H1 (cell line): Measurements from ENCODE around the gene MYL11. TPM values are rescaled to one million over a fixed set of nuclear protein-coding genes. Genes with fewer than 3 reads are reported as not detected.

Source experiments
- ASH2L ChIP-seq: fragments of 200-600, 300-600 bp; sonication (generic); IDR thresholded peaks from one replicate; pipeline ENCODE4 v1.7.1; 2017; ENCODE audit warnings: low read length
- CHD1 ChIP-seq: IDR thresholded peaks from 2 replicates; pipeline ENCODE4 v1.6.1; 2012; ENCODE audit warnings: low read depth, low read length, improper control_type of control experiment
- KDM4A ChIP-seq: IDR thresholded peaks from one replicate; pipeline ENCODE4 v1.7.1; 2012; ENCODE audit warnings: low read depth, mild to moderate bottlenecking, moderate library complexity, low read length, inconsistent platforms; ENCODE audit not compliant: severe bottlenecking
- MAFK ChIP-seq: IDR thresholded peaks from 2 replicates; pipeline ENCODE4 v1.6.1; 2012; ENCODE audit warnings: low read depth, mild to moderate bottlenecking, improper control_type of control experiment, low read length
- SP1 ChIP-seq: IDR thresholded peaks from 2 replicates; pipeline ENCODE4 v1.6.1; 2011; ENCODE audit warnings: low read depth, low read length
- TAF1 ChIP-seq: IDR thresholded peaks from 2 replicates; pipeline ENCODE4 v1.6.1; 2011; ENCODE audit warnings: mild to moderate bottlenecking, low read depth, low read length
- polyA plus RNA-seq, 7 experiments: library from polyadenylated mRNA; depleted of rRNA in 3 of 7; stranded (reverse) in 5 of 7; unstranded in 2 of 7; fragments of >200 nt in 5 of 7; fragments of 200-250 nt in 2 of 7; gene quantifications; 1 replicate in 5 of 7; 2 replicates in 1 of 7; 4 replicates in 1 of 7; pipeline versions ENCODE4 v1.2.1 to v1.2.3, GENCODE V29; 2011 to 2013; ENCODE audit warnings: missing spikeins in 2 of 7, mixed read lengths in 2 of 7
- total RNA-seq: library from RNA; stranded (reverse); fragmentation: NEBNext Ultra II Directional; extraction: Animal tissue kit (Norgen Biotek cat#: 25700); gene quantifications from 2 replicates; pipeline ENCODE4 v1.2.1, GENCODE V29; 2021

MYL11 gene
- total and polyA plus RNA-seq, 2 of the 8 experiments (the other 6 are each of a cell fraction or from before 2014, with no cell fraction given) = 1.2 to 1.4 TPM

DNA sequence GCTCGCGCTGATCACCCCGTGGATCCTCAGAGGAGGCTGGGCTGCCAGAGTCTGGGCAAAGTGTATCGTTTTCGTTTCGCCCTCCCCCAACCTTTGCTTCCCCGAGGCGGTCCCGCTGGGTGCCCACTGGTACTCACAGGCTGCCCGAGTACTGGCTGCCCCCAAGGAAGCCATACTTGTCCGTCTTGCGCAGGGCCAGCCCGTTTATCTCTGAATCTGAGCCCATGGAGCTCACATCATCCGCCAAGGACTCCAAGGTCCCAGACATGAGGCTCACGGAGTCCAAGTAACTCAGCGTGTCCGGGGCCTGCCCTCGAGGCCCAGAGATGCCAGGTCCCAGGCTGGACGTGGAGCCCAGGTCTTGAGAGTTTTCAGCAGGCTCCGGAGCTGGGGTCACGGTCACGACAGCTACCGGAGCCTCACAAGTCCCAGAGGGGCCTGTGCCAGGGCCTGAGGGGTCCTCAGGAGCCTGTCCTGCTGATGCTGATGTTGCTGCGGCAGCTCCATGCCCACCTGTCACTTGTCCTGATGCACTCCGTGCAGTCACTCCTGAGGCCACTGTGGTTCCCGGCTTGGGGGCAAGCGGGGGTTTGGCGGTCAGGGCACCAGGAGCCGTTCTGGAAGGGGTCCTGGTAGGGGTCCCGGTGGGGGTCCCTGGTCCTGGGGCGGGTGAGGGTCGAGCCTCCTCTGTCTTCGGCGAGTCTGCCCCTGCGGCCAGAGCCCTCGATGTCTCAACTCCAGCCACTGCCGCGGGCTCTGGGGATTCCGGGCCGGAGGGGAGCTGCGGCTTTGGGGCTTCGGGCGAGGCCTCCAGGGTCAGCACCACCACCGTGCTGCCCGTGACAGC is 5.3 kb upstream of the MYL11 start (continued):
- TF ChIP-seq TAF1 (no peak), ASH2L (no peak), KDM4A (no peak), CHD1 (no peak), MAFK (no peak), SP1 (no peak)
